GM12878 (cell line): ENCODE data around the gene GSAP. TPM values are rescaled to one million over a fixed set of nuclear protein-coding genes. Genes with fewer than 3 reads are reported as not detected.

Source experiments
- ATAC-seq: fragments of 200-7000 bp; cut with Tn5 transposase; 3 replicates; pipeline ENCODE4 v1.9.1; 2020; ENCODE audit warnings: mild to moderate bottlenecking, moderate library complexity
- BruUV-seq: library from RNA; stranded (reverse); fragments of 400-500 nt; replicated peaks from 2 replicates; lab custom pipeline; 2021; lab: Mats Ljungman, UMichigan
- CTCF ChIA-PET: fragments of 300-600 bp; sonication (Branson Sonifier 250); formaldehyde crosslinking; extraction: SDS; loops from one replicate; lab custom pipeline; 2021; ENCODE audit warnings: inconsistent platforms; lab: Yijun Ruan, JAX
- POLR2A ChIA-PET: fragments of 350-600 bp; formaldehyde crosslinking; extraction: SDS; loops from one replicate; lab custom pipeline; 2021; ENCODE audit warnings: inconsistent platforms; lab: Charles Lee
- RAD21 ChIA-PET: fragments of 300-600 bp; sonication (Branson Sonifier 250); formaldehyde crosslinking; loops from one replicate; lab custom pipeline; 2023; ENCODE audit warnings: antibody characterized with exemption; ENCODE audit not compliant: unreplicated experiment; lab: Charles Lee
- SMC1A ChIA-PET: fragments of 300-600 bp; sonication (Branson Sonifier 250); formaldehyde crosslinking; loops from one replicate; lab custom pipeline; 2023; ENCODE audit not compliant: unreplicated experiment, uncharacterized antibody; lab: Charles Lee
- DNase-seq: peaks from one replicate; pipeline ENCODE4 v3.0.0-alpha.2; 2011; ENCODE audit warnings: low read depth, low spot score
- FAIRE-seq: peaks from 3 replicates; lab custom pipeline; 2011; peaks lifted over from hg19 to GRCh38; lab: Jason Lieb, UNC
- H2AFZ ChIP-seq: 2 replicates; pipeline ENCODE4 v1.6.0; 2011; ENCODE audit warnings: low read depth, low read length, control low read depth; ENCODE audit not compliant: control insufficient read depth
- H3K27ac ChIP-seq: 2 replicates; pipeline ENCODE4 v1.5.1; 2011; ENCODE audit warnings: control low read depth; ENCODE audit not compliant: control insufficient read depth, insufficient read depth
- H3K27me3 ChIP-seq, 2 experiments: replicated peaks in 1 of 2; 2 replicates each; pipeline versions ENCODE4 v1.6.0 to v1.6.1; 2011; ENCODE audit warnings: low read length in 1 of 2; ENCODE audit not compliant: control insufficient read depth in 2 of 2, insufficient read depth in 2 of 2
- H3K36me3 ChIP-seq, 2 experiments: 2 replicates each; pipeline ENCODE4 v1.5.1; 2011; ENCODE audit warnings: low read length in 1 of 2; ENCODE audit not compliant: control insufficient read depth in 2 of 2, insufficient read depth in 2 of 2
- H3K4me1 ChIP-seq: 2 replicates; pipeline ENCODE4 v1.6.1; 2011; ENCODE audit warnings: mild to moderate bottlenecking, low read length, moderate library complexity, mixed read lengths; ENCODE audit not compliant: control insufficient read depth, insufficient read depth
- H3K4me2 ChIP-seq: 2 replicates; pipeline ENCODE4 v1.6.0; 2011; ENCODE audit warnings: control low read depth; ENCODE audit not compliant: control insufficient read depth, insufficient read depth
- H3K4me3 ChIP-seq: fragments of 200-600 bp; sonication (generic); 2 replicates; pipeline ENCODE4 v1.5.1; 2016
- H3K79me2 ChIP-seq: 2 replicates; pipeline ENCODE4 v1.6.0; 2011; ENCODE audit warnings: low read length; ENCODE audit not compliant: control insufficient read depth, insufficient read depth
- H3K9ac ChIP-seq: 2 replicates; pipeline ENCODE4 v1.8.0; 2011; ENCODE audit warnings: low read length, control low read depth, mixed read lengths; ENCODE audit not compliant: control insufficient read depth, insufficient read depth
- H3K9me3 ChIP-seq: replicated peaks from 3 replicates; pipeline ENCODE4 v1.5.1; 2011; ENCODE audit warnings: mild to moderate bottlenecking, low read length; ENCODE audit not compliant: control insufficient read depth, insufficient read depth
- H4K20me1 ChIP-seq: 2 replicates; pipeline ENCODE4 v1.6.0; 2011; ENCODE audit not compliant: control insufficient read depth, insufficient read depth
- FOS ChIP-seq: IDR thresholded peaks from 3 replicates; pipeline ENCODE4 v1.6.1; 2011; ENCODE audit warnings: borderline replicate concordance; ENCODE audit not compliant: insufficient read length; ENCODE audit errors: extremely low read depth
- HCFC1 ChIP-seq: fragments of 150-350 bp; IDR thresholded peaks from 2 replicates; pipeline ENCODE4 v1.6.1; 2014; ENCODE audit warnings: low read length
- IKZF2 ChIP-seq, 2 experiments: fragments of 450-650 bp; IDR thresholded peaks; 2 replicates each; pipeline ENCODE4 v1.6.1; 2017; ENCODE audit warnings: mild to moderate bottlenecking in 2 of 2, moderate library complexity in 2 of 2
- JUNB ChIP-seq: IDR thresholded peaks from 2 replicates; pipeline ENCODE4 v1.6.1; 2016; ENCODE audit warnings: antibody characterized with exemption, mild to moderate bottlenecking
- KDM1A ChIP-seq: fragments of 200-600 bp; sonication (generic); IDR thresholded peaks from 2 replicates; pipeline ENCODE4 v1.6.1; 2016; ENCODE audit warnings: borderline replicate concordance
- MEF2A ChIP-seq: IDR thresholded peaks from 2 replicates; pipeline ENCODE4 v1.6.1; 2011; ENCODE audit warnings: low read depth, mild to moderate bottlenecking, low read length, moderate library complexity; ENCODE audit not compliant: insufficient read depth
- NR2C1 ChIP-seq: fragments of 450-650 bp; IDR thresholded peaks from 2 replicates; pipeline ENCODE4 v1.6.1; 2017; ENCODE audit warnings: antibody characterized with exemption, mild to moderate bottlenecking, moderate library complexity
- NR2C2 ChIP-seq: IDR thresholded peaks from 2 replicates; pipeline ENCODE4 v1.6.1; 2011; ENCODE audit warnings: borderline replicate concordance, low read depth; ENCODE audit not compliant: control insufficient read depth, insufficient read length
- POU2F2 ChIP-seq: IDR thresholded peaks from 3 replicates; pipeline ENCODE4 v1.6.1; 2011; ENCODE audit warnings: low read depth, mild to moderate bottlenecking, low read length, borderline replicate concordance
- RAD21 ChIP-seq: IDR thresholded peaks from 2 replicates; pipeline ENCODE4 v1.6.1; 2011; ENCODE audit warnings: mild to moderate bottlenecking, low read depth, low read length, moderate library complexity; ENCODE audit not compliant: insufficient read depth
- SIX5 ChIP-seq: IDR thresholded peaks from 2 replicates; pipeline ENCODE4 v1.6.1; 2011; ENCODE audit warnings: mild to moderate bottlenecking, low read depth, low read length, moderate library complexity; ENCODE audit not compliant: severe bottlenecking
- USF1 ChIP-seq: IDR thresholded peaks from 2 replicates; pipeline ENCODE4 v1.6.1; 2011; ENCODE audit warnings: borderline replicate concordance, low read depth, mild to moderate bottlenecking, moderate library complexity, mixed read lengths, low read length; ENCODE audit not compliant: insufficient read depth; ENCODE audit errors: extremely low read length
- WRNIP1 ChIP-seq: IDR thresholded peaks from 2 replicates; pipeline ENCODE4 v1.6.1; 2011; ENCODE audit warnings: low read depth, low read length, improper control_type of control experiment, borderline replicate concordance
- ZNF622 ChIP-seq: fragments of 450-650 bp; IDR thresholded peaks from 2 replicates; pipeline ENCODE4 v1.6.1; 2017; ENCODE audit warnings: mild to moderate bottlenecking, inconsistent platforms
- WGBS: methylation state at CpG from one replicate; pipeline ENCODE4 v1.1.6; 2016; ENCODE audit warnings: low lambda C conversion rate; ENCODE audit not compliant: insufficient replicate concordance, insufficient coverage; ENCODE audit errors: missing lambda C conversion rate; 5-methylcytosine and 5-hydroxymethylcytosine counted together
- in situ Hi-C: fragments of 300-500 bp; cut with MboI; formaldehyde crosslinking; loops from 9 replicates; pipeline ENCODE4 v1.14.3; 2018; ENCODE audit warnings: mixed read lengths
- intact Hi-C: fragments of 100-400 bp; cut with micrococcal nuclease; formaldehyde crosslinking; loops from one replicate; pipeline ENCODE4 v1.14.2; 2022; ENCODE audit not compliant: unreplicated experiment
- polyA plus RNA-seq, 11 experiments: library from polyadenylated mRNA; depleted of rRNA in 4 of 11; unstranded in 6 of 11; stranded (reverse) in 5 of 11; fragments of >200 nt; fragmentation: Nextera tagmentation in 4 of 11; fragmentation: Illumina TruSeq in 1 of 11; extraction: Ambion mirVana in 4 of 11; extraction: Trizol in 1 of 11; gene quantifications; 1 replicate in 1 of 11; 2 replicates in 10 of 11; pipeline versions ENCODE4 v1.2.1 to v1.2.3, GENCODE V29; 2011 to 2016; ENCODE audit warnings: inconsistent platforms in 2 of 11, missing spikeins in 2 of 11, low read depth in 1 of 11
- total RNA-seq, 4 experiments: library from RNA; depleted of rRNA in 3 of 4; stranded (reverse); fragments of >200 nt in 3 of 4; fragmentation: Illumina TruSeq in 1 of 4; extraction: Trizol in 1 of 4; gene quantifications; 2 replicates each; pipeline versions ENCODE4 v1.2.1 to v1.2.3, GENCODE V29; 2013 to 2021
- TF ChIP-seq, protein P1 (sequence below): fragments of 150-350 bp; IDR thresholded peaks from 2 replicates; pipeline ENCODE4 v1.6.1; 2016; ENCODE audit warnings: low read depth, low read length
- TF ChIP-seq, protein P2 (sequence below): fragments of 450-650 bp; IDR thresholded peaks from 2 replicates; pipeline ENCODE4 v1.6.1; 2018; ENCODE audit warnings: borderline replicate concordance, mild to moderate bottlenecking; ENCODE audit not compliant: partially characterized antibody

The GSAP gene
- total and polyA plus RNA-seq, 10 of the 15 experiments (the other 5 are each of a cell fraction or from before 2014, with no cell fraction given) = 6.6 to 38.1 (median 21.8) TPM

DNA sequence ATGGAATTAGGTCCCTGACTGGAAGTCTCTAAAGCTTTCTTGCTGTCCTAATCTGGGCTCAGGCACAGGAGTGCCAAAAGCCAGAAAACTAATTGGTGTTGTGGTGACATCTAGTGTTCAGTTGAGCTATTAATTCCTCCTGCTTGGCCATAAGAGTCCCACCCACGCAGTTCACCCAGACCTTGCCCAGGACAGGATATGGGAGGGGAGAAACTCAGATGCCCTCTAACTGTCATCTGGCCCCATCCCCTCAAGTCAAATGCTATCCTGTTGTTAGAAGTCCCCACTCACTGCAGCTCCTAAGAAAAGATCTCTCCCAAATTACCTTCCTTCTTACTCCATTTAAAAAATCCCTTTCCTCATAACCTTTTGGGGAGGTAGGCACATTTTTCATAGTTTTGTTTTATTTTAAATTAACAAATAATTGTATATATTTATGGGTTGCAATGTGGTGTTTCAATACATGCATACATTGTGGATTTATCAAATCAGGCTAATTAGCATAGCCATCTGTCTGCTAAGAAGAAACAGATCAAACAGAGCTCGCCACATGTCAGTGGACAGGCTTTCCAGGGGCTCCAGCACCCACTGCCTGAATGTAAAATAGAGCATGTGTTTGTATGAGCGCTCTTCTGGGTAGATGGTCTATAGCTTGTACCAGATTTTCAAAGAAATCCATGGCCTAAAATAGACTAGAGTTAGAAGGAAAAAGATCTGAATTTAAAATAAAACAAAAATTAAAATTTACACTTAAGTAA lies 84.0 kb downstream of the GSAP start:
- BruUV-seq = no TSS peak
- H3K36me3 ChIP-seq = no peaks in the 10 kb centered on the region; a peak in 1 of 4 replicates
- SMC1A ChIA-PET = interaction anchor here (0.6 to 3.1 kb wide), 34 partner anchors 17 to 559 kb away, joined by 3 to 83 read pairs (median 4); partner anchors contain the start of gene CCDC146
- no peaks in the 10 kb centered on the region for H3K9me3 ChIP-seq
- no peak overlapping the region for H3K4me3 ChIP-seq
- WGBS = 67% methylated on average over 3 of the region's 3 CpGs
- no peaks in the 10 kb centered on the region for H3K79me2 ChIP-seq
- CTCF ChIA-PET = interaction anchor here (0.6 to 2.8 kb wide), 33 partner anchors 9 to 547 kb away, joined by 3 to 88 read pairs (median 5); partner anchors contain the start of genes CCDC146, FGL2 and PTPN12
- H3K4me2 ChIP-seq = no peak overlapping the region
- no peaks in the 10 kb centered on the region for H4K20me1 ChIP-seq
- in situ Hi-C loops = loop anchor here (5.0 kb wide), 2 partner anchors 85 to 205 kb away; no protein-coding TSS in a partner anchor
- intact Hi-C loops = loop anchor here (1.0 to 2.0 kb wide), 3 partner anchors 85 to 209 kb away; partner anchors contain the start of gene CCDC146
- no peak overlapping the region for H2AFZ ChIP-seq
- ATAC-seq = peak; percentile 84
- FAIRE-seq = peak; percentile 89
- POLR2A ChIA-PET = interaction anchor here (0.6 to 1.8 kb wide), 7 partner anchors 61 to 473 kb away, joined by 3 to 9 read pairs (median 5); no protein-coding TSS in a partner anchor
- no peak overlapping the region for H3K9ac ChIP-seq
- no peaks in the 10 kb centered on the region for H3K27me3 ChIP-seq
- RAD21 ChIA-PET = interaction anchor here (0.6 to 3.2 kb wide), 30 partner anchors 12 to 427 kb away, joined by 3 to 87 read pairs (median 4); partner anchors contain the start of genes CCDC146, FGL2 and GSAP
- no peak overlapping the region for H3K27ac ChIP-seq
- DNase-seq = peak; percentile 95
- peaks cover 51% of the 10 kb centered on the region for H3K4me1 ChIP-seq
- TF ChIP-seq FOS (no peak), WRNIP1 (no peak), ZNF622 (no peak), NR2C2 (no peak), USF1 (no peak), POU2F2 (0 out of 3 replicates have a peak, but pooled peaks have one; percentile 71), SIX5 (no peak), JUNB (no peak), KDM1A (no peak), IKZF2 (IDR thresholded peaks at IDR 0.05) (peak; percentile 45 to 57; a peak in 3 of 4 replicates), RAD21 (peak; percentile 90), MEF2A (peak; percentile 60; the same call in 1 of the 2 replicates), HCFC1 (no peak), NR2C1 (no peak)
- TF ChIP-seq, protein P1, sequence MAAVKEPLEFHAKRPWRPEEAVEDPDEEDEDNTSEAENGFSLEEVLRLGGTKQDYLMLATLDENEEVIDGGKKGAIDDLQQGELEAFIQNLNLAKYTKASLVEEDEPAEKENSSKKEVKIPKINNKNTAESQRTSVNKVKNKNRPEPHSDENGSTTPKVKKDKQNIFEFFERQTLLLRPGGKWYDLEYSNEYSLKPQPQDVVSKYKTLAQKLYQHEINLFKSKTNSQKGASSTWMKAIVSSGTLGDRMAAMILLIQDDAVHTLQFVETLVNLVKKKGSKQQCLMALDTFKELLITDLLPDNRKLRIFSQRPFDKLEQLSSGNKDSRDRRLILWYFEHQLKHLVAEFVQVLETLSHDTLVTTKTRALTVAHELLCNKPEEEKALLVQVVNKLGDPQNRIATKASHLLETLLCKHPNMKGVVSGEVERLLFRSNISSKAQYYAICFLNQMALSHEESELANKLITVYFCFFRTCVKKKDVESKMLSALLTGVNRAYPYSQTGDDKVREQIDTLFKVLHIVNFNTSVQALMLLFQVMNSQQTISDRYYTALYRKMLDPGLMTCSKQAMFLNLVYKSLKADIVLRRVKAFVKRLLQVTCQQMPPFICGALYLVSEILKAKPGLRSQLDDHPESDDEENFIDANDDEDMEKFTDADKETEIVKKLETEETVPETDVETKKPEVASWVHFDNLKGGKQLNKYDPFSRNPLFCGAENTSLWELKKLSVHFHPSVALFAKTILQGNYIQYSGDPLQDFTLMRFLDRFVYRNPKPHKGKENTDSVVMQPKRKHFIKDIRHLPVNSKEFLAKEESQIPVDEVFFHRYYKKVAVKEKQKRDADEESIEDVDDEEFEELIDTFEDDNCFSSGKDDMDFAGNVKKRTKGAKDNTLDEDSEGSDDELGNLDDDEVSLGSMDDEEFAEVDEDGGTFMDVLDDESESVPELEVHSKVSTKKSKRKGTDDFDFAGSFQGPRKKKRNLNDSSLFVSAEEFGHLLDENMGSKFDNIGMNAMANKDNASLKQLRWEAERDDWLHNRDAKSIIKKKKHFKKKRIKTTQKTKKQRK = no peak
- TF ChIP-seq, protein P2, sequence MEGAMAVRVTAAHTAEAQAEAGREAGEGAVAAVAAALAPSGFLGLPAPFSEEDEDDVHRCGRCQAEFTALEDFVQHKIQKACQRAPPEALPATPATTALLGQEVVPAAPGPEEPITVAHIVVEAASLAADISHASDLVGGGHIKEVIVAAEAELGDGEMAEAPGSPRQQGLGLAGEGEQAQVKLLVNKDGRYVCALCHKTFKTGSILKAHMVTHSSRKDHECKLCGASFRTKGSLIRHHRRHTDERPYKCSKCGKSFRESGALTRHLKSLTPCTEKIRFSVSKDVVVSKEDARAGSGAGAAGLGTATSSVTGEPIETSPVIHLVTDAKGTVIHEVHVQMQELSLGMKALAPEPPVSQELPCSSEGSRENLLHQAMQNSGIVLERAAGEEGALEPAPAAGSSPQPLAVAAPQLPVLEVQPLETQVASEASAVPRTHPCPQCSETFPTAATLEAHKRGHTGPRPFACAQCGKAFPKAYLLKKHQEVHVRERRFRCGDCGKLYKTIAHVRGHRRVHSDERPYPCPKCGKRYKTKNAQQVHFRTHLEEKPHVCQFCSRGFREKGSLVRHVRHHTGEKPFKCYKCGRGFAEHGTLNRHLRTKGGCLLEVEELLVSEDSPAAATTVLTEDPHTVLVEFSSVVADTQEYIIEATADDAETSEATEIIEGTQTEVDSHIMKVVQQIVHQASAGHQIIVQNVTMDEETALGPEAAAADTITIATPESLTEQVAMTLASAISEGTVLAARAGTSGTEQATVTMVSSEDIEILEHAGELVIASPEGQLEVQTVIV = no peak
